Measurements from ENCODE around the gene MEIS1. TPM values are rescaled to one million over a fixed set of nuclear protein-coding genes. Genes with fewer than 3 reads are reported as not detected.

The MEIS1 gene
- total RNA-seq, 2 donors from 2014 or later: 1.8 to 2.3 TPM

DNA sequence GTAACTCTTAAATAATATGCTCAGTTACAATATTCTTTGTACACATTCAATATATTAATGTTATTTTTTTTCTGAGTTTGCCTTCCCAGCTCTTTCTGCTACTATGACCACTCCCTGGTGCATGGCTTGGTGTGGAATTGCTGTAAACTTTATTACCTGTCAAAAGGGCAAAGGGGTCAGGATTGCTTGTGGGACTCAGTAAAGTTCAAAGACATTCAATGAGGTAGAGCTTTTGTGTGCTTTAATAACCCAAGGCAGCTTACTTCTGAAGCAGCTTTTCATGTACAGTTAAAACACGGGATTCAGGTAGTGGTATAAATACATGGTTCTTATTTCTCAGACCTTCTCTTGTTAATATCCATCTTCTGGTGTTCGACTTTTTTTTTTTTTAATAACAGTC, 132.8 kb downstream of the MEIS1 start:
- Mint-ChIP-seq H3K4me3 (no peak overlapping the region), H3K27me3 (ENCODE audit: insufficient read depth) (peaks cover 20% of the 10 kb centered on the region), H3K4me1 (peaks cover 26% of the 10 kb centered on the region), H3K36me3 (ENCODE audit: low read depth) (no peaks in the 10 kb centered on the region), H3K9me3 (no peaks in the 10 kb centered on the region), H3K27ac (no peak overlapping the region)
- TF ChIP-seq, protein P1, sequence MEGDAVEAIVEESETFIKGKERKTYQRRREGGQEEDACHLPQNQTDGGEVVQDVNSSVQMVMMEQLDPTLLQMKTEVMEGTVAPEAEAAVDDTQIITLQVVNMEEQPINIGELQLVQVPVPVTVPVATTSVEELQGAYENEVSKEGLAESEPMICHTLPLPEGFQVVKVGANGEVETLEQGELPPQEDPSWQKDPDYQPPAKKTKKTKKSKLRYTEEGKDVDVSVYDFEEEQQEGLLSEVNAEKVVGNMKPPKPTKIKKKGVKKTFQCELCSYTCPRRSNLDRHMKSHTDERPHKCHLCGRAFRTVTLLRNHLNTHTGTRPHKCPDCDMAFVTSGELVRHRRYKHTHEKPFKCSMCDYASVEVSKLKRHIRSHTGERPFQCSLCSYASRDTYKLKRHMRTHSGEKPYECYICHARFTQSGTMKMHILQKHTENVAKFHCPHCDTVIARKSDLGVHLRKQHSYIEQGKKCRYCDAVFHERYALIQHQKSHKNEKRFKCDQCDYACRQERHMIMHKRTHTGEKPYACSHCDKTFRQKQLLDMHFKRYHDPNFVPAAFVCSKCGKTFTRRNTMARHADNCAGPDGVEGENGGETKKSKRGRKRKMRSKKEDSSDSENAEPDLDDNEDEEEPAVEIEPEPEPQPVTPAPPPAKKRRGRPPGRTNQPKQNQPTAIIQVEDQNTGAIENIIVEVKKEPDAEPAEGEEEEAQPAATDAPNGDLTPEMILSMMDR (conservative IDR thresholded peaks at IDR 0.05): no peak
- WGBS, 2 experiments (ENCODE audit: insufficient coverage in 1 of 2, insufficient read length in 1 of 2): 90 to 92% methylated on average over 2 of the region's 2 CpGs
- H3K4me3 ChIP-seq (ENCODE audit: low read length): no peak overlapping the region
- H3K27me3 ChIP-seq (ENCODE audit: control insufficient read depth, insufficient read depth, low read length, poor library complexity, severe bottlenecking): peaks cover 8% of the 10 kb centered on the region
- H3K27ac ChIP-seq (ENCODE audit: low read depth, low read length): no peak overlapping the region
- DNase-seq: no peak
- no peak overlapping the region for H3K9ac ChIP-seq (ENCODE audit: extremely low read depth, low read length, poor library complexity, severe bottlenecking)
- H3K36me3 ChIP-seq (ENCODE audit: control insufficient read depth, insufficient read depth, low read length): no peaks in the 10 kb centered on the region
- H3K9me3 ChIP-seq (ENCODE audit: control insufficient read depth, low read length): no peaks in the 10 kb centered on the region
- H3K4me1 ChIP-seq (ENCODE audit: control insufficient read depth, insufficient read depth, low read length): no peaks in the 10 kb centered on the region

DNA sequence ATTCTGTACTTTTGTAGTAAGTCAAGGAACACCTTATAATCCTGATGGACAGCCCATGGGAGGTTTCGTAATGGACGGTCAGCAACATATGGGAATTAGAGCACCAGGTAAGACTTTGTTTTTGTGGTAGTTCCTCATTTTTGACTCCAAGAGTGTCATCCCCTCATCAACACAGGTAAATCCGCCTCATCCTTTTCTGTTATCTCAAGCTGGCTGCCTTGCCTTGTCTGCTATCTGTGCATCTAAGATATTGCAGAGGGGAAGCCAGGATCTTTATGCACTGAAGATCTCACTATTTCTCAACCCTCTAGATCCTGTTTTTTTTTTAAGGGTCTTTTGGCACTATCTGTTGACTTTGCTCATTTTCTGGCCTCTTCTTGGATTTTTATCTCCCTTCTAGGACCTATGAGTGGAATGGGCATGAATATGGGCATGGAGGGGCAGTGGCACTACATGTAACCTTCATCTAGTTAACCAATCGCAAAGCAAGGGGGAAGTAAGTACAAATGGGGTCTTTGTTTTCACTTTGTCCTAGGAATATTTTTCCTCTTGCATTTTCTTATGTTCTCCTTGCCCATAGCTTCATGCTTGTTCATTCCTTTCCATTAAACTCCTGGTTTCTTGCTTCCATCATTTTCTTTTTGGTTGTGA, 133.8 kb downstream of the MEIS1 start:
- DNase-seq: no peak
- no peaks in the 10 kb centered on the region for H3K9me3 ChIP-seq (ENCODE audit: control insufficient read depth, low read length)
- H3K4me3 ChIP-seq (ENCODE audit: low read length): no peak overlapping the region
- WGBS, 2 experiments (ENCODE audit: insufficient coverage in 1 of 2, insufficient read length in 1 of 2): 90 to 94% methylated on average over 2 to 4 of the region's 4 CpGs
- H3K36me3 Mint-ChIP-seq (ENCODE audit: low read depth): no peaks in the 10 kb centered on the region
- H3K27me3 ChIP-seq (ENCODE audit: control insufficient read depth, insufficient read depth, low read length, poor library complexity, severe bottlenecking): peaks cover 8% of the 10 kb centered on the region
- no peak overlapping the region for H3K9ac ChIP-seq (ENCODE audit: extremely low read depth, low read length, poor library complexity, severe bottlenecking)
- TF ChIP-seq, protein P1 (conservative IDR thresholded peaks at IDR 0.05): no peak
- H3K27ac Mint-ChIP-seq: no peak overlapping the region
- peaks cover 22% of the 10 kb centered on the region for H3K4me1 Mint-ChIP-seq
- no peaks in the 10 kb centered on the region for H3K9me3 Mint-ChIP-seq
- H3K4me1 ChIP-seq (ENCODE audit: control insufficient read depth, insufficient read depth, low read length): no peaks in the 10 kb centered on the region
- H3K27me3 Mint-ChIP-seq (ENCODE audit: insufficient read depth): peaks cover 20% of the 10 kb centered on the region
- no peak overlapping the region for H3K4me3 Mint-ChIP-seq
- H3K36me3 ChIP-seq (ENCODE audit: control insufficient read depth, insufficient read depth, low read length): no peaks in the 10 kb centered on the region
- peak overlapping the region; percentile 71 for H3K27ac ChIP-seq (ENCODE audit: low read depth, low read length)

DNA sequence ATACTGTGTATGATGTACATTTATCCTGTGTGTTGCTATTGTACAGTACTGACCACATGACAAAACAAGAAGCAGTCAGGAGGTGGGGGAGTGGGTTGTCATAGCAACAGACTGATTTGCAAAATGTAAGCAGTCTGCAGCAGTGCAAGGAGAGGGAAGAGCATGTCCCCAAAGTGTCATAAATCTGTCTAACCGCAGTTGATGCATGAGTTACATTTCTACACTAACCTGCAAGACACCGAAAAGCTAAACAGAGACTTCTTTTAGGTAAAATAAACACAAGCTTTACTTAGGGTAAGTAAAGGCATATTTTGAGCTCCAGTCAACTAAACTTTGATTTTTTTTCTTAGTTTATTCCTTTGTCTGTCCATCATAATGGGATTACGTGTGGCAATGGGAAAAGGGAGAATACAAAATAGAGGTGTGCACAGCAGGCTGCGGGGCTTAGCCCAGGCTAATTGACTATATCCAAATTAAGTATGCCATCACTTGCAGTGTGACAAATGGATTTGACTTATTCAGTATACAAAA, 134.5 kb downstream of the MEIS1 start:
- WGBS, 2 experiments (ENCODE audit: insufficient coverage in 1 of 2, insufficient read length in 1 of 2): 83 to 84% methylated on average over 2 to 4 of the region's 4 CpGs
- H3K36me3 ChIP-seq (ENCODE audit: control insufficient read depth, insufficient read depth, low read length): no peaks in the 10 kb centered on the region
- no peak overlapping the region for H3K4me3 Mint-ChIP-seq
- no peaks in the 10 kb centered on the region for H3K9me3 ChIP-seq (ENCODE audit: control insufficient read depth, low read length)
- peaks cover 23% of the 10 kb centered on the region for H3K27me3 Mint-ChIP-seq (ENCODE audit: insufficient read depth)
- peak overlapping the region; percentile 71 for H3K27ac ChIP-seq (ENCODE audit: low read depth, low read length)
- H3K9ac ChIP-seq (ENCODE audit: extremely low read depth, low read length, poor library complexity, severe bottlenecking): no peak overlapping the region
- no peak for DNase-seq
- H3K36me3 Mint-ChIP-seq (ENCODE audit: low read depth): no peaks in the 10 kb centered on the region
- H3K27me3 ChIP-seq (ENCODE audit: control insufficient read depth, insufficient read depth, low read length, poor library complexity, severe bottlenecking): peaks cover 8% of the 10 kb centered on the region
- no peak overlapping the region for H3K27ac Mint-ChIP-seq
- no peaks in the 10 kb centered on the region for H3K4me1 ChIP-seq (ENCODE audit: control insufficient read depth, insufficient read depth, low read length)
- TF ChIP-seq, protein P1 (conservative IDR thresholded peaks at IDR 0.05): no peak
- no peaks in the 10 kb centered on the region for H3K9me3 Mint-ChIP-seq
- no peak overlapping the region for H3K4me3 ChIP-seq (ENCODE audit: low read length)
- peaks cover 23% of the 10 kb centered on the region for H3K4me1 Mint-ChIP-seq

All from endodermal cell (in vitro differentiated cells).